ENCODE data around the gene AP3S2.
"Not testable (repeated sequence)": the region's sequence is repeated elsewhere in the genome, so short reads cannot be mapped to it uniquely, and the experiment has no call there.

AP3S2 gene

DNA sequence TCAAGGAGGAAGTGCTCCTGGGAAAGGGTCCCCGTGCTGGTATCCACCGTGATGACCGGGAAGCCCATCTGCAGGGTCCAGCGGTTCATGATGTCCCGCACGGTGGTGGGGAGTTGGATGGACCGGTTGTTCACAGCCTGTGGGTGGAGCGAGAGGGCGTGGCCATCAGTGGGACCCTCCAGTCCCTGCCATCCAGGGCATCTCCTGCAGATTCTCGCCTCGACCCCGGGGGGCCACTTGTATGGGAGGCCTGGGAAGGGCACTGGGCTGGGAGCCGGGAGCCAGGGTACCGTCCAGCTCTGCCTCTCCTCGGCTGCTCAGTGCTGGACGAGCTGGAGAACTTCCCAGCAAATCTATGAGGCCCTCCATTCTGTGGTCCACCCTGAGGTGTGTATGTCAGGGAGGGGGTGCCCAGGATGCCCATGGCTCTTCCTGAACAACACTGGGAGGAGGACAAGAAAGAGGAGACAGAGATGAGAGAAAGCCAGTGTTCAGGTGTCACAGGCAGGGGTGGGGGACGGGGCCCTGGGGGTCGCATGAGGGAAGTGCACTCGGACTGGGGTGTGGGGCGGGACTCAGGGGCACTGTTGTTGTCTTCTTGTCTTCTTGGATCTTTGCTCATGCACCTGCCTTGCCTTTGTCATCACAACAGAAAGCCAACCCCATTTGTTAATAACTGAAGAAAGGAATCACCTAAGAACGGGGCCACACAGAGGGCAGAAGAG is 92.2 kb downstream of the AP3S2 start:
- H3K36me3 ChIP-seq (ENCODE audit: insufficient read depth, low read length), result no peaks in the 10 kb centered on the region
- H3K27me3 ChIP-seq (ENCODE audit: control insufficient read depth in 1 of 2, insufficient read depth in 2 of 2, low read length in 2 of 2), result no peaks in the 10 kb centered on the region
- H3K27ac ChIP-seq (ENCODE audit: low read depth, low read length), result no peak overlapping the region
- H3K4me3 ChIP-seq (ENCODE audit: low read depth in 1 of 2, low read length in 2 of 2), result no peak overlapping the region
- no peaks in the 10 kb centered on the region for H3K4me1 ChIP-seq (ENCODE audit: insufficient read depth, low read length)
- no peaks in the 10 kb centered on the region for H3K9me3 ChIP-seq (ENCODE audit: low read length)
- no peak overlapping the region for H3K9ac ChIP-seq (ENCODE audit: low read length)

DNA sequence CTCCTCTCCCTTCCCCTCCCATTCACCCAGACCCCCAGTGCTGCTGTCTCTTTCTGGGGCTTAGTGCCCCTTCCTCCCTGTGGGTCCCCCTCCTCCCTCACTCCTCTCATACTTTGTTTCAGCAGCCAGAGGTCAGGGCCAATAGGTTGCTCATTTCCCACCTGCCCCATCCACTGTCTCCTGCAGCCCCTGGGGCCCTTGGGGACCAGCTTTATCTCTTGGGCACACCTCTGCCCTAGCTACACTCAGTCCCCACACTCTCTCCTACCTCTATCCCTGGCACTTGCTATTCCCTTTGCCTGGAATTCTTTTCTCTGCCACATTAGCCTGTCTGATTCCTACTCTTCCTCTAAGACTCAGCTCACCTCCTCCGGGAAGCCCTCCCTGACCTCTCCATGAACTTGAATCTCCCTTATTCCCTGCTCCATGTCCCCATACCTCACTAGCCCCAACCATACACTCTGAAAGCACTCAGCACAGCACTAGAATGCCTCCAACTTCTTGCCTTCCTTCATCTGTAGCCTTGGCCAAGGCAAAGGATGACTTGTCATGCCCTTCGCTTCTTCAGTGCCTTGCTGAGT is 93.8 kb downstream of the AP3S2 start:
- no peaks in the 10 kb centered on the region for H3K27me3 ChIP-seq (ENCODE audit: control insufficient read depth in 1 of 2, insufficient read depth in 2 of 2, low read length in 2 of 2)
- no peak overlapping the region for H3K27ac ChIP-seq (ENCODE audit: low read depth, low read length)
- no peaks in the 10 kb centered on the region for H3K36me3 ChIP-seq (ENCODE audit: insufficient read depth, low read length)
- H3K4me3 ChIP-seq (ENCODE audit: low read depth in 1 of 2, low read length in 2 of 2), result no peak overlapping the region
- H3K9me3 ChIP-seq (ENCODE audit: low read length), result no peaks in the 10 kb centered on the region
- H3K4me1 ChIP-seq (ENCODE audit: insufficient read depth, low read length), result no peaks in the 10 kb centered on the region
- H3K9ac ChIP-seq (ENCODE audit: low read length), result no peak overlapping the region

DNA sequence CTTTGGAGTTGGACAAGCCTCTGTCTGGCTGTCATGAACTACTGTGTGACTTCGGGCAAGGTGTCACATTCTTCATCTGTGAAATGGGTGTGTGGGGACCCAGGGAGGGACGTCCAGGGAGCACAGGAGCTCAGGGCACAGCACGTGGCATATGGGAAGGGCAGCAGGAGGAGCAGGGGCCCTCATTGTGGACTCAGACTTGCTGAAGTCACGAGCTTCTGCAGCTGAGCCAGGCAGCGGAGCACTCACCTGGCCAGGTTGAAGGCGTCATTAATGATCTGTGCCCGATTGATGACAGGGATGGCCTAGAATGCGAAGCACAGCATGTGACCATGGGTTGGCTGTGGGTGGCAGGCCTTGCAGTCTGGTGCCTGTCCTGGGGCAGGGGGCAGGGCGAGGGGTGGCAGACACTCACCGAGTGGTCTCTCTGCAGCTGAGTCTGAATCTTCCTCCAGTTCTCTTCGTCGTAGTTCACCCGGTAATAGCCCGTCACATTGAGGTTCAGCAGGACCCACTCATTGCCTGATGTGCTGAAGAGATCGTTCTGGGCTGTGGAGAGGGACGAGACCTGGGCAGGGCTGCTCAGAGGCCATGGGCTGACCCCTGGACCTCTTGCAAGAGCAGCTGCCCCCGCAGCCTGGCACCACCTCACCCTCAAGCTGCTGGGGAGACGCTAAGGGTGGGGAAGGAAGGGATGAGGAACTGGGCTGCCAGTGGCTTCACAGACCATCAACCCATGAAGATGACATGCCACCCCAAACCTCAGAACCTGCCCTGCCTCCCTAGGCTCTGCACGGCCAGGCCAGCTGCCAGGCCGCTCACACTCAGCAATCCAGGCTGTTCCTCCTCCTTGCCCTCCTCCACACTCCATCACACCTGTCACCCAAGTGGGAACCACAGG is 94.5 kb downstream of the AP3S2 start:
- no peak overlapping the region for H3K9ac ChIP-seq (ENCODE audit: low read length)
- H3K27ac ChIP-seq (ENCODE audit: low read depth, low read length), result no peak overlapping the region
- H3K27me3 ChIP-seq (ENCODE audit: control insufficient read depth in 1 of 2, insufficient read depth in 2 of 2, low read length in 2 of 2), result no peaks in the 10 kb centered on the region
- no peaks in the 10 kb centered on the region for H3K9me3 ChIP-seq (ENCODE audit: low read length)
- no peaks in the 10 kb centered on the region for H3K4me1 ChIP-seq (ENCODE audit: insufficient read depth, low read length)
- H3K36me3 ChIP-seq (ENCODE audit: insufficient read depth, low read length), result no peaks in the 10 kb centered on the region
- no peak overlapping the region for H3K4me3 ChIP-seq (ENCODE audit: low read depth in 1 of 2, low read length in 2 of 2)

DNA sequence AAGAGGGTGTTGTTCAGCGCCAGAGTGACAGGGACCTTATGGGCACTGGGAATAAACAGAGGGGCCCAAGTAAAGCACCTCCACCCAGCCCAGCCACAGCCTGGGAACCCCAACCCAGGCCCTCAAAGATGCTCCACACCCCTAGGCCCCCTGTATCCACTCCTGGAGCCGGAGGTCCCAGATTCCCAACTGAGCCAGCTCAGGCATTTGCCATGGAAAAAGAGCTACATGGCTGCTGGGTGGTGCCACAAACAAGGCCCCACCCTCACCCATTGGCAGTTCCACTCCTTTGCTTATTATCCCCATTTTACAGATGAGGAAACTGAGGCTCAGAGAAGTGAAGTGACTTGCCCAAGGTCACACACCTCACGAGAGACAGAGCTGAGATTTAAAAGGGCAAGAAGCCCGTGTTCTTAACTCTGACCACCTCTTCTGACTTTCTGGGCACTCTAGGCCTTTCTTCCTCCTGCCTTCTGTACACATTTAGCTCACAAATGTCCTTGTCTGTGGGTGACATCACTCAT is 96.1 kb downstream of the AP3S2 start:
- Histone ChIP-seq H3K36me3 (ENCODE audit: insufficient read depth, low read length) (no peaks in the 10 kb centered on the region), H3K4me1 (ENCODE audit: insufficient read depth, low read length) (no peaks in the 10 kb centered on the region)

DNA sequence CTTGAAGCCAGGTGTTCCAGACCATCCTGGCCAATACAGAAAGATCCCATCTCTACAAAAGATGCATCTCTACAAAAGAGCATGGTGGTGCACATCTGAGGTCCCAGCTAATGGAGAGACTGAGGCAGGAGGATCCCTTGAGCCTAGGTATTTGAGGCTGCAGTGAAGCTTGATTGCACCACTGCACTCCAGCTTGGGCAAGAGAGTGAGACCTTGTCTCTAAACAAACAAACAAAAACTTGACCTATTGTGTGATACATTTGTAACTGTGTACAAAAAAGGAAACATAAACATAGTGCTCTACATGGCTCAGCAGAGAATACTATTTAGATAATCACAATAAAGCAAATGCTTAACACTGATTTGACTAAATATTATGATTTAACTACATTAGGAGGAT is 97.8 kb downstream of the AP3S2 start:
- Histone ChIP-seq H3K9me3 (ENCODE audit: low read length) (no peaks in the 10 kb centered on the region), H3K9ac (ENCODE audit: low read length) (no peak overlapping the region), H3K36me3 (ENCODE audit: insufficient read depth, low read length) (no peaks in the 10 kb centered on the region), H3K27ac (ENCODE audit: low read depth, low read length) (no peak overlapping the region), H3K4me1 (ENCODE audit: insufficient read depth, low read length) (no peaks in the 10 kb centered on the region), H3K4me3 (ENCODE audit: low read depth in 1 of 2, low read length in 2 of 2) (no peak overlapping the region), H3K27me3 (ENCODE audit: control insufficient read depth in 1 of 2, insufficient read depth in 2 of 2, low read length in 2 of 2) (no peaks in the 10 kb centered on the region)

More for the DNA sequence above, 96.1 kb downstream of the AP3S2 start:
- Histone ChIP-seq H3K9ac (ENCODE audit: low read length) (no peak overlapping the region), H3K9me3 (ENCODE audit: low read length) (no peaks in the 10 kb centered on the region), H3K4me3 (ENCODE audit: low read depth in 1 of 2, low read length in 2 of 2) (no peak overlapping the region), H3K27ac (ENCODE audit: low read depth, low read length) (no peak overlapping the region), H3K27me3 (ENCODE audit: control insufficient read depth in 1 of 2, insufficient read depth in 2 of 2, low read length in 2 of 2) (no peaks in the 10 kb centered on the region)

DNA sequence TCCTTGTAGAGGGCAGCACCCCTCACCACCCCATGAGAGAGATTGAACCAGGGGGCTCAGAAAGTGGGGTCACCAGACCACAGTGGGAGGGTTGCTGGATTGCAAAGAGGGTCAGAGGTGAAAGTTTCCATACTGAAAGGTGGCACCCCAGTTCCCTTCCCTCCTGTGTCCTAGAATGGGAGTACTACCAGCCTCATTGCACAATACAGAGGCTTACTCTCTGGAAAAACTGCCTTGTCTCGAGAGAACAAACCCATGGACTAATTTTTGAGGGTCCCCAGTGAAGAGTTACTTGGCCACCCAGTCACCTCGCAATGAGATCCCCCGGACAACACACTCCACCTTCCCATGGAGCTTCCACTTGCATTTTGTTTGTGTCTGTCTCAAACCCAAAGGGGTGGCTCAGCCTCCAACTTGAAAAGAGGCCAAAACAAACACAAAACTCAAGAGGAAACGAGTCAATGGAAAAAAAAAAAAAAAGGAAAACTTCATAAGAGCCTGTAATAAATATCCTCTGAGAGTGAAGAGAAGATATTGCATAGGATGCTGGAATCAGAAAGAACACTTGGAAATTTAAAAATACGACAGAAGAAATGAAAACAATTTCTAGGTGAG is 99.1 kb downstream of the AP3S2 start:
- no peaks in the 10 kb centered on the region for H3K36me3 ChIP-seq (ENCODE audit: insufficient read depth, low read length)
- no peak overlapping the region for H3K27ac ChIP-seq (ENCODE audit: low read depth, low read length)
- no peak overlapping the region for H3K4me3 ChIP-seq (ENCODE audit: low read depth in 1 of 2, low read length in 2 of 2)
- no peaks in the 10 kb centered on the region for H3K4me1 ChIP-seq (ENCODE audit: insufficient read depth, low read length)
- no peaks in the 10 kb centered on the region for H3K9me3 ChIP-seq (ENCODE audit: low read length)
- H3K27me3 ChIP-seq (ENCODE audit: control insufficient read depth in 1 of 2, insufficient read depth in 2 of 2, low read length in 2 of 2), result no peaks in the 10 kb centered on the region
- no peak overlapping the region for H3K9ac ChIP-seq (ENCODE audit: low read length)

DNA sequence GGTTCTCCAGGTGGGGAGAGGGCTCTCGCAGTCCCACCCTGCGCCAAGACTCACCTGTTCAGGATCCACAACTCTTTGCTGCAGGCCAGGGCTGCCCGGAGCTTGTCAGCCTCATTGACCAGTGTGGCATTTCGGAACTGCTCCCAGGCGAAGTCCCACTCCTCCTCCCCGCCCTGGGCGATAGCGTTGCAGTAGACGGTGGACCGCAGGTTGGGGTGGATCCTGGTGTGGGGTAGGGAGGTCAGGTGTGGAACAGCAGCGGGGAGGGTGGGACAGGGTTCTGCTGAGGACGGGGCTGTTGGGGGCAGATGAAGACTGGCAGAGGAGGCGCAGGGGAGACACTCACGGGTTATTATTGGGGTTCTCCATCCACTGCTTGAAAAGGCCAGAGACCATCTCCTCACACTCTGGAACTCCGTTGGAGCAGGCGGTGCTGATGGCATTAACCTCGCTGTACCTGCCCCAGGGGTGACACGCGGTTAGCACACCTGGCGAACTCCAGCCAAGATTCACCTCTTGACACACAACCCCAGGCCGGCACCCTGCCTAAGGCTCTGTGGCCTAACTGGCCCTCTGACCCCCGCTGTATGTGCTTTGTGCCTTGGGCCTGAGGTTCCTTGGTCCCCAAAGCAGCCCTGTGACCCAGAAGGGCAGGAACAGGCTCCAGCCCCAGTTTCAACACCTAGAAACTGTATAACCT is 101.5 kb downstream of the AP3S2 start:
- no peaks in the 10 kb centered on the region for H3K36me3 ChIP-seq (ENCODE audit: insufficient read depth, low read length)
- H3K4me3 ChIP-seq (ENCODE audit: low read depth in 1 of 2, low read length in 2 of 2), result no peak overlapping the region
- no peaks in the 10 kb centered on the region for H3K9me3 ChIP-seq (ENCODE audit: low read length)
- no peaks in the 10 kb centered on the region for H3K4me1 ChIP-seq (ENCODE audit: insufficient read depth, low read length)
- no peak overlapping the region for H3K27ac ChIP-seq (ENCODE audit: low read depth, low read length)
- no peak overlapping the region for H3K9ac ChIP-seq (ENCODE audit: low read length)
- H3K27me3 ChIP-seq (ENCODE audit: control insufficient read depth in 1 of 2, insufficient read depth in 2 of 2, low read length in 2 of 2), result no peaks in the 10 kb centered on the region

DNA sequence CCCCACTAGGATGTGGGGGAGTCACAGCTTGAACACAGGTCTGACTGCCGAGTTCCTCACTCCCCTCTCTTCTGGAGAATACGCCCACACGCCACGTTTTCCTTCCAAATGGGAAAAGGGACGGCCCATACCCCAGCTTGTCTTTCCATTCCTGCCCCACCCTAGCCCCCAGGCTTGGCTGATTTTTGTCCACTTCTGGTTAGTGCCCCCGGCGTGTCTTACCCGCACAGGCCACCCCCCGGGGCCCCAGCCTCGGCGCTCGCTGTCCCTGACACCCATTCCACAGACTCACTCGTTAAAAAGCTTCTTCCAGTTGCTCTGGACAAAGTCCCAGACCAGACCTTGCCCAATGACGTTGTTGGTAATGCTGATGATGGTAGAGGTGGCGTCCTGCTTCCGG is 103.1 kb downstream of the AP3S2 start:
- H3K4me3 ChIP-seq (ENCODE audit: low read depth in 1 of 2, low read length in 2 of 2), result no peak overlapping the region
- no peak overlapping the region for H3K9ac ChIP-seq (ENCODE audit: low read length)
- H3K4me1 ChIP-seq (ENCODE audit: insufficient read depth, low read length), result no peaks in the 10 kb centered on the region
- no peaks in the 10 kb centered on the region for H3K27me3 ChIP-seq (ENCODE audit: control insufficient read depth in 1 of 2, insufficient read depth in 2 of 2, low read length in 2 of 2)
- no peak overlapping the region for H3K27ac ChIP-seq (ENCODE audit: low read depth, low read length)
- no peaks in the 10 kb centered on the region for H3K9me3 ChIP-seq (ENCODE audit: low read length)
- H3K36me3 ChIP-seq (ENCODE audit: insufficient read depth, low read length), result no peaks in the 10 kb centered on the region

DNA sequence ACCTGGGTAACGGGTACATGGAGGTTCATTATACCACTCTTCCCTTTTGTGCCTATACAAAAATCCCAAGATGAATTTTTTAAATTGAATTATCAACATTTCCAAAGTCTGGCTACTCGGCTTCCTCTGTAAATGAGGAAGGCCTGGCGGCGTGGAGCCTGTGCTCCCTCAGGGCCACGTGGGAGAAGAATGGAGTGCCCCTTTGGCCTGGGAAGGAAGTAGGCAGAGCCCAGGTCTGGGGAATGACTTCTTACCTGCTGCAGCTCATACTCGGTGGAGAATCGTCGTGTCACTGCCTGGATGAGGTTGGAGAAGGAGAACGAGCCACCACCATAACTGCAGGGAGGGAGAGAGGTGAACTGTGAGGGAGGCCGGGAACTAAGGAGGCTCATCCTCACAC is 103.6 kb downstream of the AP3S2 start:
- no peaks in the 10 kb centered on the region for H3K4me1 ChIP-seq (ENCODE audit: insufficient read depth, low read length)
- no peaks in the 10 kb centered on the region for H3K36me3 ChIP-seq (ENCODE audit: insufficient read depth, low read length)
- H3K4me3 ChIP-seq (ENCODE audit: low read depth in 1 of 2, low read length in 2 of 2), result no peak overlapping the region
- no peak overlapping the region for H3K9ac ChIP-seq (ENCODE audit: low read length)
- H3K27me3 ChIP-seq (ENCODE audit: control insufficient read depth in 1 of 2, insufficient read depth in 2 of 2, low read length in 2 of 2), result no peaks in the 10 kb centered on the region
- no peak overlapping the region for H3K27ac ChIP-seq (ENCODE audit: low read depth, low read length)
- no peaks in the 10 kb centered on the region for H3K9me3 ChIP-seq (ENCODE audit: low read length)

DNA sequence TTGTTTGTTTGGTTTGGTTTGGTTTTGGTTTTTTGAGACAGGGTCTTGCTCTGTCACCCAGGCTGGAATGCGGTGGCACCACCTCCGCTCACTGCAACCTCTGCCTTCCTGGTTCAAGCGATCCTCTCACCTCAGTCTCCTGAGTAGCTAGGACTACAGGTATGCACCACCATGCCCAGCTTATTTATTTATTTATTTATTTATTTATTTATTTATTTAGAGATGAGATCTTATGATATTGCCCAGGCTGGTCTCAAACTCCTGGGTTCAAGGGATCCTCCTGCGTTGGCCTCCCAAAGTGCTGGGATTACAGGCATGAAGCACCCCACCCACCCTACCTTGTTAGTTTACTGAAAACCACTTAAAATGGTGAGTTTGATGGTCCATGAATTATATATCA is 105.2 kb downstream of the AP3S2 start:
- not testable (repeated sequence) for H3K36me3 ChIP-seq (ENCODE audit: insufficient read depth, low read length); H3K9me3 ChIP-seq (ENCODE audit: low read length)

DNA sequence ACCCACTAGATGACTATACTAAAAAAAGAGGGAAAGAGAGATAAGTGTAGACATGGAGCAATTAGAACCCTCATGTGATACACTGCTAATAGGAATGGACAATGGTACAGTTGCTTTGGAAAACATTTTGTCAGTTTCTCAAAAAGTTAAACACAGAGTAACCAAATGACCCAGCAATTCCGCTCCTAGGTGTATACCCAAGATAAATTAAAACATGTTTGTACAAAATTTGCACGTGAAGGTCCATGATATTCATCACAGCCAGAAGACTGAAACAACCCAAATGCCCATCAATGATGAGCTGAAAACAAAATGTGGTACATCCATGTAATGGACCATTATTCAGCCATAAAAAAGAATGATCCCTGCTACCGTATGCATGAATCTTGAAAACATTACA is 105.8 kb downstream of the AP3S2 start:
- Histone ChIP-seq H3K36me3 (ENCODE audit: insufficient read depth, low read length) (no peaks in the 10 kb centered on the region), H3K4me3 (ENCODE audit: low read depth in 1 of 2, low read length in 2 of 2) (no peak overlapping the region), H3K9me3 (ENCODE audit: low read length) (no peaks in the 10 kb centered on the region), H3K27ac (ENCODE audit: low read depth, low read length) (no peak overlapping the region), H3K9ac (ENCODE audit: low read length) (no peak overlapping the region), H3K4me1 (ENCODE audit: insufficient read depth, low read length) (no peaks in the 10 kb centered on the region), H3K27me3 (ENCODE audit: control insufficient read depth in 1 of 2, insufficient read depth in 2 of 2, low read length in 2 of 2) (no peaks in the 10 kb centered on the region)

More for the DNA sequence above, 105.2 kb downstream of the AP3S2 start:
- not testable (repeated sequence) for H3K4me3 ChIP-seq (ENCODE audit: low read depth in 1 of 2, low read length in 2 of 2); H3K27me3 ChIP-seq (ENCODE audit: control insufficient read depth in 1 of 2, insufficient read depth in 2 of 2, low read length in 2 of 2); H3K4me1 ChIP-seq (ENCODE audit: insufficient read depth, low read length); H3K27ac ChIP-seq (ENCODE audit: low read depth, low read length); H3K9ac ChIP-seq (ENCODE audit: low read length)

Data from muscle layer of colon (tissue), 2 donors.